ENCODE data around the gene CHGA. TPM values are rescaled to one million over a fixed set of nuclear protein-coding genes. Genes with fewer than 3 reads are reported as not detected.

CHGA gene
- polyA plus RNA-seq, 2 of the 4 experiments (the other 2 are of a cell fraction), result 0.32 to 0.70 TPM

- no peak for ATAC-seq
- TF ChIP-seq EP300 (IDR thresholded peaks at IDR 0.05), result peak in 1 of 2 experiments; percentile 15; a peak in 1 of 5 replicates
- TF ChIP-seq NFE2L2 (conservative IDR thresholded peaks at IDR 0.05; ENCODE audit: low read length), result no peak
- no peak for FAIRE-seq
- ChIA-PET POLR2A (no interaction called here), CTCF (interaction anchor here (0.7 to 11.9 kb wide), 6 partner anchors 11 to 178 kb away, joined by 3 to 96 read pairs (median 6); partner anchors contain the start of gene ITPK1)
- H3K4me2 ChIP-seq, result peak overlapping the region; percentile 32
- no peaks in the 10 kb centered on the region for H3K9me3 ChIP-seq
- peak overlapping the region; percentile 65 to 81 for H3K27ac ChIP-seq
- 83% methylated on average over 14 of the region's 14 CpGs for WGBS (ENCODE audit: missing lambda C conversion rate)
- no peak for DNase-seq (ENCODE audit: low read depth in 1 of 2, low spot score in 1 of 2)
- peaks cover 49% of the 10 kb centered on the region for H3K4me1 ChIP-seq
- no peak overlapping the region for H3K4me3 ChIP-seq
These were observed 40.6 kb downstream of the CHGA start for GRCh38 chr14:92963301-92964123.

- no peaks in the 10 kb centered on the region for H3K9me3 ChIP-seq
- peak overlapping the region; percentile 65 to 81 for H3K27ac ChIP-seq
- FAIRE-seq, result no peak
- H3K4me1 ChIP-seq, result peaks cover 49% of the 10 kb centered on the region
- peak in 1 of 2 experiments; percentile 17; a peak in 2 of 6 replicates for ATAC-seq
- peak in 1 of 2 experiments; percentile 20 for DNase-seq (ENCODE audit: low read depth in 1 of 2, low spot score in 1 of 2)
- TF ChIP-seq, protein P1, sequence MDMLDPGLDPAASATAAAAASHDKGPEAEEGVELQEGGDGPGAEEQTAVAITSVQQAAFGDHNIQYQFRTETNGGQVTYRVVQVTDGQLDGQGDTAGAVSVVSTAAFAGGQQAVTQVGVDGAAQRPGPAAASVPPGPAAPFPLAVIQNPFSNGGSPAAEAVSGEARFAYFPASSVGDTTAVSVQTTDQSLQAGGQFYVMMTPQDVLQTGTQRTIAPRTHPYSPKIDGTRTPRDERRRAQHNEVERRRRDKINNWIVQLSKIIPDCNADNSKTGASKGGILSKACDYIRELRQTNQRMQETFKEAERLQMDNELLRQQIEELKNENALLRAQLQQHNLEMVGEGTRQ (IDR thresholded peaks at IDR 0.05), result no peak
- TF ChIP-seq, protein P2, sequence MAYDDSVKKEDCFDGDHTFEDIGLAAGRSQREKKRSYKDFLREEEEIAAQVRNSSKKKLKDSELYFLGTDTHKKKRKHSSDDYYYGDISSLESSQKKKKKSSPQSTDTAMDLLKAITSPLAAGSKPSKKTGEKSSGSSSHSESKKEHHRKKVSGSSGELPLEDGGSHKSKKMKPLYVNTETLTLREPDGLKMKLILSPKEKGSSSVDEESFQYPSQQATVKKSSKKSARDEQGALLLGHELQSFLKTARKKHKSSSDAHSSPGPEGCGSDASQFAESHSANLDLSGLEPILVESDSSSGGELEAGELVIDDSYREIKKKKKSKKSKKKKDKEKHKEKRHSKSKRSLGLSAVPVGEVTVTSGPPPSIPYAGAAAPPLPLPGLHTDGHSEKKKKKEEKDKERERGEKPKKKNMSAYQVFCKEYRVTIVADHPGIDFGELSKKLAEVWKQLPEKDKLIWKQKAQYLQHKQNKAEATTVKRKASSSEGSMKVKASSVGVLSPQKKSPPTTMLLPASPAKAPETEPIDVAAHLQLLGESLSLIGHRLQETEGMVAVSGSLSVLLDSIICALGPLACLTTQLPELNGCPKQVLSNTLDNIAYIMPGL (CRISPR knock-in tag; IDR thresholded peaks at IDR 0.05; ENCODE audit: borderline replicate concordance), result no peak
- TF ChIP-seq ESRRA (IDR thresholded peaks at IDR 0.05; ENCODE audit: borderline replicate concordance, low read length) (no peak), CHD2 (IDR thresholded peaks at IDR 0.05; ENCODE audit: low read length, partially characterized antibody) (no peak), KDM5A (IDR thresholded peaks at IDR 0.05) (no peak), FOSL2 (IDR thresholded peaks at IDR 0.05) (no peak), FOSL2 (CRISPR knock-in tag; IDR thresholded peaks at IDR 0.05) (no peak), NR3C1 (IDR thresholded peaks at IDR 0.05) (no peak), PHF8 (IDR thresholded peaks at IDR 0.05; ENCODE audit: borderline replicate concordance, low read depth) (no peak)
- 73% methylated on average over 11 of the region's 12 CpGs for WGBS (ENCODE audit: missing lambda C conversion rate)
- ChIA-PET POLR2A (no interaction called here), CTCF (interaction anchor here (0.7 to 11.9 kb wide), 6 partner anchors 12 to 177 kb away, joined by 3 to 96 read pairs (median 8); no protein-coding TSS in a partner anchor)
- no peak overlapping the region for H3K4me3 ChIP-seq
- peak overlapping the region; percentile 32 for H3K4me2 ChIP-seq
These were observed 41.5 kb downstream of the CHGA start for GRCh38 chr14:92964124-92965109.

GRCh38 chr14:92965281-92965680 lies 42.3 kb downstream of the CHGA start:
- ATAC-seq (no peak), DNase-seq (ENCODE audit: low read depth in 1 of 2, low spot score in 1 of 2) (no peak), FAIRE-seq (no peak)
- Histone ChIP-seq H3K27ac (peak overlapping the region; percentile 53 to 81; a peak in 5 of 6 replicates), H3K4me2 (peak overlapping the region; percentile 32; the same call in 2 of the 3 replicates), H3K9me3 (no peaks in the 10 kb centered on the region), H3K4me1 (peaks cover 49% of the 10 kb centered on the region), H3K4me3 (no peak overlapping the region)
- CTCF ChIA-PET, result interaction anchor here (0.7 to 11.9 kb wide), 4 partner anchors 9 to 148 kb away, joined by 3 to 96 read pairs (median 6); no protein-coding TSS in a partner anchor
- POLR2A ChIA-PET, result no interaction called here
- 89% methylated on average over 1 of the region's 1 CpG for WGBS (ENCODE audit: missing lambda C conversion rate)
- TF ChIP-seq PBX3 (IDR thresholded peaks at IDR 0.05) (no peak), CEBPB (IDR thresholded peaks at IDR 0.05) (no peak), RFX5 (IDR thresholded peaks at IDR 0.05) (no peak), MAX (IDR thresholded peaks at IDR 0.05) (no peak), MAZ (IDR thresholded peaks at IDR 0.05; ENCODE audit: borderline replicate concordance, low read depth, low read length) (no peak), EP300 (IDR thresholded peaks at IDR 0.05) (no peak), TP53 (CRISPR knock-in tag; IDR thresholded peaks at IDR 0.05) (no peak), CBX2 (IDR thresholded peaks at IDR 0.05; ENCODE audit: borderline replicate concordance, low read depth) (no peak), RAD21 (conservative IDR thresholded peaks at IDR 0.05 in 1 of 2, IDR thresholded peaks at IDR 0.05 in 1 of 2) (no peak), ZC3H11A (IDR thresholded peaks at IDR 0.05) (no peak)
- TF ChIP-seq, protein P3, sequence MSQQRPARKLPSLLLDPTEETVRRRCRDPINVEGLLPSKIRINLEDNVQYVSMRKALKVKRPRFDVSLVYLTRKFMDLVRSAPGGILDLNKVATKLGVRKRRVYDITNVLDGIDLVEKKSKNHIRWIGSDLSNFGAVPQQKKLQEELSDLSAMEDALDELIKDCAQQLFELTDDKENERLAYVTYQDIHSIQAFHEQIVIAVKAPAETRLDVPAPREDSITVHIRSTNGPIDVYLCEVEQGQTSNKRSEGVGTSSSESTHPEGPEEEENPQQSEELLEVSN (IDR thresholded peaks at IDR 0.05; ENCODE audit: borderline replicate concordance, low read depth), result no peak
- TF ChIP-seq, protein P4, sequence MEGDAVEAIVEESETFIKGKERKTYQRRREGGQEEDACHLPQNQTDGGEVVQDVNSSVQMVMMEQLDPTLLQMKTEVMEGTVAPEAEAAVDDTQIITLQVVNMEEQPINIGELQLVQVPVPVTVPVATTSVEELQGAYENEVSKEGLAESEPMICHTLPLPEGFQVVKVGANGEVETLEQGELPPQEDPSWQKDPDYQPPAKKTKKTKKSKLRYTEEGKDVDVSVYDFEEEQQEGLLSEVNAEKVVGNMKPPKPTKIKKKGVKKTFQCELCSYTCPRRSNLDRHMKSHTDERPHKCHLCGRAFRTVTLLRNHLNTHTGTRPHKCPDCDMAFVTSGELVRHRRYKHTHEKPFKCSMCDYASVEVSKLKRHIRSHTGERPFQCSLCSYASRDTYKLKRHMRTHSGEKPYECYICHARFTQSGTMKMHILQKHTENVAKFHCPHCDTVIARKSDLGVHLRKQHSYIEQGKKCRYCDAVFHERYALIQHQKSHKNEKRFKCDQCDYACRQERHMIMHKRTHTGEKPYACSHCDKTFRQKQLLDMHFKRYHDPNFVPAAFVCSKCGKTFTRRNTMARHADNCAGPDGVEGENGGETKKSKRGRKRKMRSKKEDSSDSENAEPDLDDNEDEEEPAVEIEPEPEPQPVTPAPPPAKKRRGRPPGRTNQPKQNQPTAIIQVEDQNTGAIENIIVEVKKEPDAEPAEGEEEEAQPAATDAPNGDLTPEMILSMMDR (IDR thresholded peaks at IDR 0.05), result no peak
- TF ChIP-seq, protein P5, sequence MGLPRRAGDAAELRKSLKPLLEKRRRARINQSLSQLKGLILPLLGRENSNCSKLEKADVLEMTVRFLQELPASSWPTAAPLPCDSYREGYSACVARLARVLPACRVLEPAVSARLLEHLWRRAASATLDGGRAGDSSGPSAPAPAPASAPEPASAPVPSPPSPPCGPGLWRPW (IDR thresholded peaks at IDR 0.05), result no peak
